HepG2 (cell line): Measurements from ENCODE around the gene JUND. TPM values are rescaled to one million over a fixed set of nuclear protein-coding genes. Genes with fewer than 3 reads are reported as not detected.

Experiments used
- ARNT ChIP-seq: fragments of 450-650 bp; IDR thresholded peaks from 2 replicates; pipeline ENCODE4 v1.6.1; 2017
- EED ChIP-seq: sonication (generic); formaldehyde crosslinking; IDR thresholded peaks from 2 replicates; pipeline ENCODE4 v1.5.0; 2020; ENCODE audit warnings: mild to moderate bottlenecking, missing genetic modification reagents
- IRF2 ChIP-seq: IDR thresholded peaks from 2 replicates; pipeline ENCODE4 v1.6.1; 2018; ENCODE audit warnings: missing genetic modification reagents, missing compliant biosample characterization
- KDM6A ChIP-seq: IDR thresholded peaks from 2 replicates; pipeline ENCODE4 v1.6.1; 2016; ENCODE audit warnings: low read depth
- KLF9 ChIP-seq: IDR thresholded peaks from 2 replicates; pipeline ENCODE4 v1.6.1; 2016; ENCODE audit warnings: low read depth
- MED13 ChIP-seq: sonication (generic); formaldehyde crosslinking; IDR thresholded peaks from 2 replicates; pipeline ENCODE4 v1.5.0; 2020; ENCODE audit warnings: missing genetic modification reagents
- MIER2 ChIP-seq: IDR thresholded peaks from 2 replicates; pipeline ENCODE4 v1.6.1; 2016; ENCODE audit warnings: missing biosample characterization, missing genetic modification reagents
- POLR2G ChIP-seq: fragments of 200-400 bp; formaldehyde crosslinking; IDR thresholded peaks from 2 replicates; pipeline ENCODE4 v1.6.1; 2018; ENCODE audit warnings: mild to moderate bottlenecking, low read depth, low read length, moderate library complexity
- PRMT3 ChIP-seq: sonication (generic); formaldehyde crosslinking; IDR thresholded peaks from 2 replicates; pipeline ENCODE4 v1.8.1; 2022; ENCODE audit warnings: low read depth, mild to moderate bottlenecking, moderate library complexity, missing genetic modification reagents, borderline replicate concordance
- REST ChIP-seq, 2 experiments: IDR thresholded peaks; 2 replicates each; pipeline ENCODE4 v1.6.1; 2011 to 2012; ENCODE audit warnings: low read length in 2 of 2, borderline replicate concordance in 1 of 2, low read depth in 1 of 2, mild to moderate bottlenecking in 1 of 2, moderate library complexity in 1 of 2
- SETDB1 ChIP-seq: sonication (generic); formaldehyde crosslinking; IDR thresholded peaks from 2 replicates; pipeline ENCODE4 v1.5.1; 2020; ENCODE audit warnings: missing genetic modification reagents, mild to moderate bottlenecking, borderline replicate concordance
- SIN3A ChIP-seq: IDR thresholded peaks from 2 replicates; pipeline ENCODE4 v1.6.1; 2011; ENCODE audit warnings: low read depth, mild to moderate bottlenecking, control low read depth, low read length, borderline replicate concordance
- SP2 ChIP-seq: sonication (generic); formaldehyde crosslinking; IDR thresholded peaks from 2 replicates; pipeline ENCODE4 v1.5.1; 2020; ENCODE audit warnings: mild to moderate bottlenecking, missing genetic modification reagents
- SRY ChIP-seq: sonication (generic); formaldehyde crosslinking; IDR thresholded peaks from 2 replicates; pipeline ENCODE4 v1.8.0; 2022; ENCODE audit warnings: mild to moderate bottlenecking, missing genetic modification reagents
- THYN1 ChIP-seq: sonication (generic); formaldehyde crosslinking; IDR thresholded peaks from 2 replicates; pipeline ENCODE4 v1.8.1; 2023; ENCODE audit warnings: low read depth, mild to moderate bottlenecking, moderate library complexity, missing genetic modification reagents, borderline replicate concordance
- ZBTB43 ChIP-seq: sonication (generic); formaldehyde crosslinking; conservative IDR thresholded peaks from 2 replicates; pipeline ENCODE4 v1.4.0; 2020; ENCODE audit warnings: missing genetic modification reagents
- ZIK1 ChIP-seq: sonication (generic); formaldehyde crosslinking; IDR thresholded peaks from 2 replicates; pipeline ENCODE4 v1.5.0; 2020; ENCODE audit warnings: mild to moderate bottlenecking, low read depth, missing genetic modification reagents, borderline replicate concordance
- ZNF224 ChIP-seq: sonication (generic); formaldehyde crosslinking; IDR thresholded peaks from 2 replicates; pipeline ENCODE4 v1.5.0; 2020; ENCODE audit warnings: mild to moderate bottlenecking, missing genetic modification reagents
- ZNF232 ChIP-seq: sonication (generic); formaldehyde crosslinking; IDR thresholded peaks from 2 replicates; pipeline ENCODE4 v1.4.0; 2020; ENCODE audit warnings: missing genetic modification reagents, borderline replicate concordance
- ZNF382 ChIP-seq: sonication (generic); formaldehyde crosslinking; IDR thresholded peaks from 2 replicates; pipeline ENCODE4 v1.5.0; 2020; ENCODE audit warnings: missing genetic modification reagents, mild to moderate bottlenecking, borderline replicate concordance
- ZNF546 ChIP-seq: sonication (generic); formaldehyde crosslinking; conservative IDR thresholded peaks from 2 replicates; pipeline ENCODE4 v1.8.1; 2023; ENCODE audit warnings: mild to moderate bottlenecking, missing genetic modification reagents
- ZNF567 ChIP-seq: sonication (generic); formaldehyde crosslinking; IDR thresholded peaks from 2 replicates; pipeline ENCODE4 v1.8.1; 2023; ENCODE audit warnings: mild to moderate bottlenecking, missing genetic modification reagents, borderline replicate concordance
- ZNF83 ChIP-seq: sonication (generic); formaldehyde crosslinking; IDR thresholded peaks from 2 replicates; pipeline ENCODE4 v1.4.0; 2020; ENCODE audit warnings: missing genetic modification reagents, mild to moderate bottlenecking, borderline replicate concordance
- ZSCAN21 ChIP-seq: sonication (generic); formaldehyde crosslinking; IDR thresholded peaks from 2 replicates; pipeline ENCODE4 v1.8.0; 2022; ENCODE audit warnings: mild to moderate bottlenecking, missing genetic modification reagents, moderate library complexity, borderline replicate concordance
- polyA plus RNA-seq, 8 experiments: library from polyadenylated mRNA; depleted of rRNA in 3 of 8; stranded (reverse) in 7 of 8; unstranded in 1 of 8; fragments of >200 nt; fragmentation: Illumina TruSeq in 4 of 8; extraction: Trizol in 4 of 8; gene quantifications; 2 replicates each; pipeline versions ENCODE4 v1.2.1 to v1.2.3, GENCODE V29; 2011 to 2016; ENCODE audit warnings: low read depth in 4 of 8, missing spikeins in 1 of 8, mixed read lengths in 1 of 8; ENCODE audit not compliant: insufficient read depth in 1 of 8
- total RNA-seq, 5 experiments: library from RNA; depleted of rRNA; stranded (reverse); fragments of >200 nt; fragmentation: Illumina TruSeq; extraction: Trizol; gene quantifications; 2 replicates each; pipeline ENCODE4 v1.2.3, GENCODE V29; 2016; ENCODE audit warnings: low read depth in 1 of 5

The JUND gene
- total and polyA plus RNA-seq, 2 of the 13 experiments (the other 11 are each of a cell fraction or from before 2014, with no cell fraction given): 41.2 to 59.8 TPM

GRCh38 chr19:18304458-18305310 lies 23.3 kb upstream of the JUND start (continued):
- 0 out of 4 replicates have a peak, but pooled peaks of 1 of the 2 experiments have one; percentile 11 for TF ChIP-seq REST (IDR thresholded peaks at IDR 0.05; ENCODE audit: borderline replicate concordance in 1 of 2, low read depth in 1 of 2, low read length in 2 of 2)
- TF ChIP-seq ZIK1 (CRISPR knock-in tag): no peak; the same call in 1 of the 2 replicates
- no peak for TF ChIP-seq KLF9
- no peak; the same call in 1 of the 2 replicates for TF ChIP-seq ZSCAN21 (CRISPR knock-in tag)
- no peak for TF ChIP-seq ZNF224 (CRISPR knock-in tag)
- no peak for TF ChIP-seq THYN1 (CRISPR knock-in tag)
- no peak for TF ChIP-seq ZNF232 (CRISPR knock-in tag)
- TF ChIP-seq ZNF546: no peak
- TF ChIP-seq EED: no peak; the same call in 1 of the 2 replicates
- TF ChIP-seq KDM6A (CRISPR knock-in tag): no peak
- peak; percentile 88; the same call in 1 of the 2 replicates for TF ChIP-seq PRMT3 (CRISPR knock-in tag)
- no peak for TF ChIP-seq MIER2 (CRISPR knock-in tag)
- TF ChIP-seq SP2 (CRISPR knock-in tag): peak; percentile 33; the same call in 1 of the 2 replicates
- TF ChIP-seq SIN3A: peak; percentile 69; the same call in 1 of the 2 replicates
- peak; percentile 75; the same call in 1 of the 2 replicates for TF ChIP-seq IRF2
- TF ChIP-seq ZNF83 (CRISPR knock-in tag): no peak
- no peak for TF ChIP-seq ZBTB43 (CRISPR knock-in tag)
- TF ChIP-seq SRY (CRISPR knock-in tag): no peak
- no peak for TF ChIP-seq ARNT
- no peak for TF ChIP-seq ZNF567 (CRISPR knock-in tag)
- TF ChIP-seq ZNF382: no peak
- no peak for TF ChIP-seq MED13 (CRISPR knock-in tag)
- peak; percentile 91 for TF ChIP-seq POLR2G
- no peak for TF ChIP-seq SETDB1
